HG03196 (cell line): Measurements from ENCODE around the gene PDPR.
"Not testable (repeated sequence)": the region's sequence is repeated elsewhere in the genome, so short reads cannot be mapped to it uniquely, and the experiment has no call there.

ENCODE experiments used
- ATAC-seq: cut with Tn5 transposase; IDR thresholded peaks from one replicate; pipeline ENCODE4 v1.9.1; 2021; ENCODE audit not compliant: unreplicated experiment

PDPR gene

DNA sequence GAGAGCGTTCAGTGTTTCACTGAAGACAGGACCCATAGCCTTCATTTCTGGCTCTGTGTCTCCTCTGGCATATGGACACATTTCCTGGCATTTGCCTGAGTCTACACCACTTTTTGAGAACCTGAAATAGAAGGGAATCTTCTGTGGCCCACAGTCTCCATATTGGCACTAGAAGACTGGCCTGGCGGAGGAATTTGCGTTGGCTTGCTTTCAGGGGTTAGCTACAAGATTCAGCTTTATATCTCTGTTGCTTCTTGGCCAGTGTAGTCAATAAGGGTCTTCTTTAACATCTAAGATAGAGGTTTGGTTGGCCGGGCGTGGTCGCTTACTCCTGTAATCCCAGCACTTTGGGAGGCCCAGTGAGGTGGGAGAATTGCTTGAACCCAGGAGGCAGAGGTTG is 46.7 kb downstream of the PDPR start:
- no peak for ATAC-seq

DNA sequence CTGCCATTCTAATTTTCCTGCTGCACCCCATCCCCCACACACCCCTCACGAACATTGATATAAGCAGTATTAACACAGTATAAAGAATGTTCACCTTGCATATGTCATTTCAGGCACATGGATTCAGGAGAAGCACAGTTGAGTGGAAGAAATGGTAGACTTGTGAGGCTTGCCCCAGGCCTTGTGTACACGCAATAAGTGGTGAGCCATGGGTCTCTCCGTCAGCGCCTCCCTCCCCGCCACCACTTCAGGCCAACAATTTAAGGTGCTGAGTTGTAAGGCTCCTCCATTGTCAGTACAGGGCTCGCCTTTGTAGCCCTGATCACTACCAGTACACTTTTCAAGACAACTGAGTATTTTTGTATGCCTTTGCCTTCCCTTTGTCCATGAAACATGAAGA is 47.2 kb downstream of the PDPR start:
- no peak for ATAC-seq

DNA sequence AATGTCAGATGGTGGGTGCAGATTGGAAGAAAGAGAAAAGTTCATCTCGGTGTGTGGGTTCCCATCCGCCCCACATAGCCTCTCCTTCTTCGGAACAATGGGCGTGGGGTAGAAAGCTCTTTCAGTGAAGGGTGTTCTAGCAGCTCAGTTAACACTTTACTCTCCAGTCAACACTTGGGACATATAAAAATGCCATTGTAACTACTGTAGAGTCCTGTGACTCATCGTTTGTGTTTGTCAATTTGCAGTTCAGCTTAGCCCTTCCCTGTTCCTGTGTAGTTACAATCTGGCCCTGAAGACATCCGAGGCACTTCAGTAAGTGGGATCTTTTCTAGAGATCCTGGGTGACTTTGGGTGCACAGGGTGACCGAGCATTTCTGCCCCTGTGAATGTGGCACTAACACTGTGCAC is 47.9 kb downstream of the PDPR start:
- ATAC-seq, result no peak

DNA sequence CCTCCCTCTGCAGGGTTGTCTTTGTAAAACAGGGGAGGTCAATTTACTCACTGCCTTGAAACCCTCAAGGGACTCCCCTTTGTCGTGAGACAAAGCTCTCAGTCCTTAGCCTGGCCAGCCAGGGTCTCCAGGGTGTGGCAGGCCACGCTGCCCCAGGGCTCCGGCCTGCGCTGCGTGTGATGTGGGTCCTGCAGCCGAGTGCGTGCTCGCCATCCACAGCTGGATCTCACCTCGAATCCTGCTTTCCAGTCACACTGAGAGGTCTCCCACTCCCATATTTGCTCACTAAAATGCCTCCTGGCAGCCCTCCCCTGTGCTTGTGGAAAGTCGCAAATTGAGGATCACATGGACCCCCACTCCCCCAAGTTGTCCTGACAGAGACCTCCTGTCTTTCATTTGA is 49.5 kb downstream of the PDPR start:
- ATAC-seq, result no peak

DNA sequence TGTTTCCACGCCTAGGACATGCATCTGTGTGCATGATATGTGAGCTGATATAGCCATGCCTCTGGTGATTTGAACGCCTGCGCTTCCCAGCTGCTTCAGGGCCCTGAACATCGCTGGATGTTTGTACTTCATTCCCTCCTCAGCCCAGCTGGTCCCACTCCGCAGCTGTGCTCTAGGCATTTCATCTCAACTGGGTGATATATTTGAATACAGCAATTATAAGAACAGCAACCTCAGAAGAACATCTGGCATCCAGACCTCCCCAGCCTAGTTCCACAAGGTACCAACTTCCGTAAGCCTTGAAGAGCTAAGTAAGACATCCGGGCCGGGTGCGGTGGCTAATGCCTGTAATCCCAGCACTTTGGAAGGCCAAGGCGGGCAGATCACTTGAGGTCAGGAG is 52.6 kb downstream of the PDPR start:
- not testable (repeated sequence) for ATAC-seq

DNA sequence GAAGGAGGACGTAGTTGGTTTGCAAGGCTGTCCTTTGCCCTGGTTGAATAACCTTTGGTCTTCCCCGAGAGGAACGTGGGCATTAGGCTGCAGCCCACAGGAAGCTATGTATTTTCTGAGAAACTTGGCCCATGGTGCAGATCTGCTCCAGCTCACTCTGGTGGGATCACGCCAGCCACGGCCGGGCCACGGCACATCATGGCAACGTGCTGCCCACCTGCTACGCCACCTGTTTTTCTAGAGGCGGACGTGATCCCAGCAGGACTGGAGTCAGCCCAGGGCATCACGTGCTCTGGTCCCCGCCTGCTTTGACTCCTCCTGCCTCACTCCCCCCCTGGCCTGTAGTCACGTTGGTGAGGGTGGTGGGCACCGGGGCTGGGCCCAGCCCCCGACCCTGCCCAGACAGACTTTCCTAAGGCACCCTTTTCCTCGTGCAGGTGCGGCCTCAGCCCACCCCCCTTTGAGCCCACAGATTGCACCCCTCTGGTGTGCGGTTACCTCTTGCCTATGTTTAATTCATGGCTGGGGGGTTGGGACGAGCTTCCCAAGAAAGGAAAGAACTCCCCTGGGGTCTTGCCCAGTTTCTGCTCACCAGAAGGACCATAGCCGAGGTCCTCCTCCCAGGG is 59.2 kb downstream of the PDPR start, which contains the start of gene CLEC18C:
Gene CLEC18C (plus strand): TSS at position 576 of the 626 bp plus-strand sequence. CDS start 492 bp downstream, outside the sequence.
- not testable (repeated sequence) for ATAC-seq

DNA sequence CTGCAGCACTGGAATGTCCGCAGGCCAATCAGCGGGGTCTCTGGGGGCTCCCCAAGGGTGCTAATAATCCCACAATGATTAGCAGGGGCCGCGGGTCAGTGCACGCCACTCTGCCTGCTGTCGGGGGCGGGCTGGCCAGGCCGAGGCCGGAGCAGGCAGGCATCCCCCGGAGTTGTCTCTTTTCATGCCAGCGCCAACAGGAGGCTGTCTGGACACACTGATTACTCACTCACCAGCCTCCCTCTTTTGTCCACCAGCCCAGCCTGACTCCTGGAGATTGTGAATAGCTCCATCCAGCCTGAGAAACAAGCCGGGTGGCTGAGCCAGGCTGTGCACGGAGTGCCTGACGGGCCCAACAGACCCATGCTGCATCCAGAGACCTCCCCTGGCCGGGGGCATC is 59.8 kb downstream of the PDPR start:
- ATAC-seq, result not testable (repeated sequence)

DNA sequence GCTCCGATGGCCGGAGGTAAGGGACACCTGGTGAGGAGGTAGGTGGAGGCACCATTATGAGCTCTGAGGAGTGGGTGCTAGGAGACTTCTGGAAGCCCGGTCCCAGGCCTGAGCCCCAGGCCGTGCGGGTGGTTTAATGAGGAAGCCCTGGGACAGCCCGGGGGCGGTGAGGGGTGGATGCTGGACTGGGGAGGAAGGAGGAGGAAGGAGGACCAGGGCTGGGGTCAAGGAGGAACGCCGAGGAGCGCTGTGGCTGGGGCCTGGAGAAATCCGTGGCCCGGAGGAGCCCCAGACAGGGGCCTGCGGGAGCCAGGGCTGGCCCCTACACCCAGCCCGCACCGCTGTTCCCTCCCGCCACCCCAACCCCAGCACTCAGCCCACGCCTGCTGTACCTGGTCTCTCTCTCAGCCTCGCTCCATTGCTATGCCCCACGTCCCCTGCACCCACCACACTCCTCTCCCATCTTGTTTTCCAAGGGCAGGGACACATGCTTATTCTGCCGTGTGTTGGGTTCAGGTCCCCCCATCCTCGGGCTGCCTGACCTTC is 60.3 kb downstream of the PDPR start:
- not testable (repeated sequence) for ATAC-seq

DNA sequence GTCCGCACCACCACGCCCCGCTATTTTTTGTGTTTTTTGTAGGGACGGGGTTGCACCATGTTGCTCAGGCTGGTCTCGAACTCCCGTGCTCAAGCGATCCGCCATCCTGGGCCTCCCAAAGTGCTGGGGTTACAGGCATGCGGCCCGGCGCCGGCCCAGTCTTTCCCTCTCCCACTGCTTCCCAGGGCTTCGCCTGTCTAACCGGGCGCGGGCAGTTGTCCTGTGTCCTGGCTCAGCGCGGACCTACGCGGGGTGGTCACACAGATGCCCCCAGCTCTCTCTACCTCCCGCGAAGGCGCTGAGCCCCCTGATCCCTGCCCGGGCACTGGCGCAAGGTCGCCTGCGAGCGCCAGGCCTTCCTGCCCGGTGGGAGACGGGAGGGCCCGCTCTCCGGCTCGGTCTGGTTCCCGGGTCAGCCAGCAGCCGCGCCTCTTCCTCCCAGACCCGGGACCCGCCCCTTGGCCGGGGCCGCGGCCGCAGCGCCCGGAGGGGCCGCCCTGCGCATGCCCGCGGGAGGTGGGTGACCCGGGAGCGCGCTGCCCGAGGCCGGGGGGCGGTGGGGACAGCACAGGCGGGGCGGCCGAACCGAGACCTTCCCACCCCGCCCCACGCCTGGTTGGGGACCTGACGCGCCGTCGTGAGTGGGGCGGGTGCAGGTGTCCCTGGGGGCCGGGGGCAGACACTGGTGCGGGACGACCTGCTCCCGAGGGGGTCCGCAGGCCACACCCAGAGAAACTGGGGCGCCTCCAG is 73.9 kb downstream of the PDPR start:
- not testable (repeated sequence) for ATAC-seq

DNA sequence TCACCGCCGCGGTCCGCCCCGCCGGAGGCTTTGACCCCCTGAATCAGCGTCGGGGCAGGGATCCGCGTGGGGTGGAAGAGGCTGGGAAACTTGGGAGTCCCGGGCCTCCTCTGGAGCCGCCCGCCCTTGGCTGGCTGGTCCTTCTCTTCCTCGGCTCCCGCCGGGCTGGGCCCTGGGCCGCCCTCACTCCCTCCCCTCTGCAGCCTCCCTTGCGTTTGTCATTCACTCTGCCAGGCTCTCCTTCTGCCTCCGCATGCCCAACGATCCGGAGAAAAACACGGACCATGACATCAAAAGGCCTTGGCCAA is 74.4 kb downstream of the PDPR start:
- not testable (repeated sequence) for ATAC-seq

DNA sequence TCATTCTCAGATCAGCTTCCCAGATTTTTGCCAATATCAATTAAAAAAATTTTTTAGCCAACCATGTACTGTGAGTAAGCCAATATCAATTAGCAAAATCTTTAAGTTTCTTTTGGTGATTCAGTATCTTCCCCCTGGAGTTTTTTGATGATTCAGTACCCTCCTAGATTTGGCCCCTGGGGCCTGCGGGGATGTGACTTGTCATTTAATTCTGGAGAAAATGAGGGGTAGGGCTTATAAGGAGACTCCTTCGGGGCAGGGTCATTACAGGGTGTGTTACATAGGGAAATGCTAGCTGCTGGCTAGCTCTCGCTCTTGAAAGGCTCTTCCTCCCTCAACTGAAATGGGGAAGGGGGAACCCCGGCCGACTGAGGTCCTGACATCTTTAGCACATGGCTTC is 76.4 kb downstream of the PDPR start:
- ATAC-seq, result not testable (repeated sequence)

DNA sequence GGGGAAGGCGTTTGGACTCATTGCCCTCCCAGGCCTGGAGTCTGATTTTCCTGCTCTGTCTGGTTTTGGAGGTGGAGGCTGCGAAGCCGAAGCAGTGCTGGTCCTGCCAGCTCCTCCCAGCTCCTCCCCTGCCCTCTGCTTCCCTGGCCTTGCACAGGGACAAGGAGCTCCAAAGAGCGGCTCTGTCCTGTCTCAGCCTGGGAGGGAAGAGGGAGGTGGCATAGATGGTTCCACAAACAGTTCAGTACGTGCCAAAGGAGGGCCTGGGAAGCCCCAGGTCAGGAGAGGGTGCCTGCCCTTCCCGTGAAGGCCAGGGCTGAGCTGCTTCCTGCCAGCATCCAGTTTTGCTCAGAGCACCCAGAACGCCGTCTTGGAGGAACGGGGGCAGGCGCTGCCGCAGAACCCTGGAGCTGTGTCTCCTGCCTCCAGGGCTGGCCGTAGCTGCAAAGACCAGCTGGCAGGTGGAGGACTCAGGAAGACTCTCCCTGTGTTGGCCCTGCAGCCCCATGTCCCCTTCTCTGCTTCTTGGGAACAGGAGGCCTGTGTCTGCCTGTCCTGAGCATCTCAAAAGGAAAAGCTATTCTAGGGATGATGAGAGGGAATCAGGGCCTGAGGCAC is 82.7 kb downstream of the PDPR start:
- not testable (repeated sequence) for ATAC-seq

DNA sequence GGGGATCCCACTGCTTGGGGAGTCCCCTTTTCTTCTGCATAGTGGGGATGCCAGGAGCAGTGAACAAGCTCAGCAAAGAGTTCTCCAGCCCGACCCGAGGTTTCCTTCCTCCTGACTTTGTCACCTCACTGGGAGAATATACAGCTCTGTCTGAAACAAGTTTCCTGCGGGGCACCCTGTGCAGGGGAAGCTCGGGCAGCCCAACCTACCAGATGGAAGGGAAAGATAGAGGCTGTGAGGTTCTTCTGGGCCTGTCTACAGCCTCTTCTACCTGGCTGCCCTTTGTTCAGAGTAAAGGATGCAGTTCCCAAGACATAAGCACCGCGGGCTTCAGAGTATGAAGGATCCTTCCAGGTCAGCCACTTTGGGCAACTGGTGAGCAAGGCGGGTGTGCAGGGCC is 83.5 kb downstream of the PDPR start:
- ATAC-seq, result not testable (repeated sequence)

DNA sequence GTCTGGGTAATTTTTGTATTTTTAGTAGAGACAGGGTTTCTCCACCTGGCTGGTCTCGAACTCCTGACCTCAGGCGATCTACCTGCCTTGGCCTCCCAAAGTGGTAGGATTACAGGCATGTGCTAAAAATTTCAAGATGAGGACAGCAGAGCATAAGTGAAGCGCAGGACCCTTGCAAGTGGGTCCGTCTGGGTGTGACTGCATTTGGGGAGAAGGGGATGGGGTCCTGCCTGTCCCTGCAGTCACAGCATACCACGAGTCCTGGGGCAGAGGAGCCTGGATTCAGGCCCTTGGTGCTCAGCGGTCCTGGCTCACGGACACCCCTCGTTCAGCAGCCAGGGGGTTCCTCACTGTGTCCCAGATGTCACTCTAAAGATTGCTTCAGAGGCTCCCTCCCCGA is 84.1 kb downstream of the PDPR start:
- ATAC-seq, result not testable (repeated sequence)

DNA sequence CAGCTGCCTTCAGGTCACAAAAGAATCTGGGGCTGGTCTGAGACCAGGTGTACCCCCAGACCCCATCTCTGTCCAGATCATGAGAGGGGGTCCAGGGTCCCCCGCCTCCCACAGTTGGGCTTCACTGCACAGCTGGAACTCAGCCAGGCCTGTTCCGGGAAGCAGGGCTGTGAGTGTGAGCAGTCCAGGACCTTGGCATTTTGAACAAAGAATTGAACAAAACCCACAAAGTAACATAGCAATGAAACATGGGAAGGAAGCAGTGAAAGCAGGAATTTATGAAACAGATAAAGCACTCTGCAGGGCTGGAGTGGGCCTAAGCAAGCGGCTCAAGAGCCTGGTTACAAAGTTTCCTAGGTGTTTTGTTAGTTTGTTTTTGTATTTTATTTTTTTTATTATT is 84.5 kb downstream of the PDPR start:
- not testable (repeated sequence) for ATAC-seq

DNA sequence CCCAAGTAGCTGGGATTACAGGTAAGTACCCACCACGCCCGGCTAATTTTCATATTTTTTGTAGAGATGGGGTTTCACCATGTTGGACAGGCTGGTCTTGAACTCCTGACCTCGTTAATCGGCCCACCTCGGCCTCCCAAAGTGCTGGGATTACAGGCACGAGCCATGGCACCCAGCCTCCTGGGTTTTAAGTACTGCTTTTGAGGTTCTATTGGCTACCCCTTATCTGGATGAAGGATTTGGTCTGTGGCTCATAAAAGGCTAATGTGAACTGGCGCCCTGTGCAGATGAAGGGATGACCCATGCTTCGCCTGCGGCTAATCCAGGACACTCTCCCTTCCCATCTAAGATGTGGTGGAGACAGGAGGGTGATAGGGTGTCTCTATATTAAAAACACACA is 85.0 kb downstream of the PDPR start:
- not testable (repeated sequence) for ATAC-seq

DNA sequence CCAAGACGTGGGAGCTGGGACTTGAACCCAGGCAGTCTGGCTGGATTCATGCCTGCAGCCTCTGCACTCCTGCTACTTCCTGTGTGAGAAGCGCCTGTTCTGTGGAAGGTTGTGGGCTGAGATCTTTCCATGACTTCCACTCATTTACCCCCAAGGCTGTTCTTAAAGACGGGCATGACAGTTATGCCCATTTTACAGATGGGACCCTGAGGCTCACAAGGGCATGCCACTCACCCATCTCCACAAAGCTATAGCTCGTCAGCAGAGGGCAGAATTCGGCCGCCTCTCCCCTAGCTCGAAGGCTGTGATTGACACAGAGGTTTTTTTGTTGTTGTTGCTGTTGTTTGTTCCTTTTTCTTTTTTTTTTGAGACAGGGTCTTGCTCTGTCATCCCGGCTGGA is 85.9 kb downstream of the PDPR start:
- not testable (repeated sequence) for ATAC-seq

DNA sequence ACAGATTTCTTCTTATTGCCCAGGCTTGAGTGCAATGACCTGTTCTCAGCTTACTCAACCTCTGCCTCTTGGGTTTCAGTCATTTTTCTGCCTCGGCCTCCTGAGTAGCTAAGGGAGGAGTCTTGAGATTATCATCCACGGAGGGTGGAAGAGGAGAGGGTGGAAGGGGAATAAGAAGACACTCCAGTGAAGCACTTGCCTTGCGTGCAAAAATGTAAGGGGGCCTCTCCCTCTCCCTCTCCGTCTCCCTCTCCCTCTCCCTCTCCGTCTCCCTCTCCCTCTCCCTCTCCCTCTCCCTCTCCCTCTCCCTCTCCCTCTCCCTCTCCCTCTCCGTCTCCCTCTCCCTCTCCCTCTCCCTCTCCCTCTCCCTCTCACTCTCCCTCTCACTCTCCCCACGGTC is 89.4 kb downstream of the PDPR start:
- ATAC-seq, result not testable (repeated sequence)

DNA sequence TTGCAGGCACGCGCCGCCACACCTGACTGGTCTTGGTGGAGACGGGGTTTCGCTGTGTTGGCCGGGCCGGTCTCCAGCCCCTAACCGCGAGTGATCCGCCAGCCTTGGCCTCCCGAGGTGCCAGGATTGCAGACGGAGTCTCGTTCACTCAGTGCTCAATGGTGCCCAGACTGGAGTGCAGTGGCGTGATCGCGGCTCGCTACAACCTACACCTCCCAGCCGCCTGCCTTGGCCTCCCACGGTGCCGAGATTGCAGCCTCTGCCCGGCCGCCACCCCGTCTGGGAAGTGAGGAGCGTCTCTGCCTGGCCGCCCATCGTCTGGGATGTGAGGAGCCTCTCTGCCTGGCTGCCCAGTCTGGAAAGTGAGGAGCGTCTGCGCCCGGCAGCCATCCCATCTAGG is 89.9 kb downstream of the PDPR start:
- ATAC-seq, result not testable (repeated sequence)

DNA sequence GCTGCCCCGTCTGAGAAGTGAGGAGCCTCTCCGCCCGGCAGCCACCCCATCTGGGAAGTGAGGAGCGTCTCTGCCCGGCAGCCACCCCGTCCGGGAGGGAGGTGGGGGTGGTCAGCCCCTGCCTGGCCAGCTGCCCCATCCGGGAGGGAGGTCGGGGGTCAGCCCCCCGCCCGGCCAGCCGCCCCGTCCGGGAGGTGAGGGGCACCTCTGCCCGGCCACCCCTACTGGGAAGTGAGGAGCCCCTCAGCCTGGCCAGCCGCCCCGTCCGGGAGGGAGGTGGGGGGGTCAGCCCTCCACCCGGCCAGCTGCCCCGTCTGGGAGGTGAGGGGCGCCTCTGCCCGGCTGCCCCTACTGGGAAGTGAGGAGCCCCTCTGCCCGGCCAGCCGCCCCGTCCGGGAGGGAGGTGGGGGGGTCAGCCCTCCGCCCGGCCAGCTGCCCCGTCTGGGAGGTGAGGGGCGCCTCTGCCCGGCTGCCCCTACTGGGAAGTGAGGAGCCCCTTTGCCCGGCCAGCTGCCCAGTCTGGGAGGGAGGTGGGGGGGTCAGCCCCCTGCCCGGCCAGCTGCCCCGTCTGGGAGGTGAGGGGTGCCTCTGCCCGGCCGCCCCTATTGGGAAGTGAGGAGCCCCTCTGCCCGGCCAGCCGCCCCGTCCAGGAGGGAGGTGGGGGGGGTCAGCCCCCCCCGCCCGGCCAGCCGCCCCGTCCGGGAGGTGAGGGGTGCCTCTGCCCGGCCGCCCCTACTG is 90.7 kb downstream of the PDPR start:
- not testable (repeated sequence) for ATAC-seq

DNA sequence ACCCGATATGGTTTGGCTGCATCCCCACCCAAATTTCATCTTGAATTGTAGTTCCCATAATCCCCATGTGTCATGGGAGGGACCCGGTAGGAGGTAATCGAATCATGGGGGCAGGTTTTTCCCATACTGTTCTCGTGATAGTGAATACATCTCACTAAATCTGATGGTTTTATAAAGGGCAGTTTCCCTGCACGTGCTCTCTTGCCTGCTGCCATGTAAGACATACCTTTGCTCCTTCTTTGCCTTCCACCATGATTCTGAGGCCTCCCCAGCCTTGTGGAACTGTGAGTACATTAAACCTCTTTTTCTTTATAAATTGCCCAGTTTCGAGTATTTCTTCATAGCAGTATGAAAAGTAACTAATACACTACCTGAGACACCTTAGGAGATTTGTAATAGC is 92.2 kb downstream of the PDPR start:
- not testable (repeated sequence) for ATAC-seq
